Measurements from ENCODE around the gene DPF3.

Gene DPF3

GRCh38 chr14:72792051-72792788 lies 101.7 kb downstream of the DPF3 start:
- no peak for DNase-seq

- no peak for DNase-seq
These were observed 102.9 kb downstream of the DPF3 start for GRCh38 chr14:72790887-72791566.

GRCh38 chr14:72788972-72789728 lies 104.8 kb downstream of the DPF3 start:
- no peak for DNase-seq

- no peak for DNase-seq
These were observed 105.6 kb downstream of the DPF3 start for GRCh38 chr14:72788255-72788654.

- DNase-seq: no peak
These were observed 106.1 kb downstream of the DPF3 start for GRCh38 chr14:72787841-72788240.

- DNase-seq: no peak
These were observed 107.2 kb downstream of the DPF3 start for GRCh38 chr14:72786378-72787350.

- DNase-seq: no peak
These were observed 110.2 kb downstream of the DPF3 start for GRCh38 chr14:72783741-72784140.

GRCh38 chr14:72782817-72783216 lies 111.1 kb downstream of the DPF3 start:
- no peak for DNase-seq

GRCh38 chr14:72781561-72782508 lies 112.1 kb downstream of the DPF3 start:
- DNase-seq: no peak

- DNase-seq: no peak
These were observed 113.2 kb downstream of the DPF3 start for GRCh38 chr14:72780751-72781150.

- DNase-seq: no peak
These were observed 114.2 kb downstream of the DPF3 start for GRCh38 chr14:72779679-72780078.

GRCh38 chr14:72777636-72778035 lies 116.3 kb downstream of the DPF3 start:
- no peak for DNase-seq

GRCh38 chr14:72776701-72777261 lies 117.1 kb downstream of the DPF3 start:
- DNase-seq: no peak

GRCh38 chr14:72775923-72776554 lies 117.9 kb downstream of the DPF3 start:
- DNase-seq: no peak

- DNase-seq: no peak
These were observed 118.8 kb downstream of the DPF3 start for GRCh38 chr14:72774894-72775620.

- no peak for DNase-seq
These were observed 119.8 kb downstream of the DPF3 start for GRCh38 chr14:72774141-72774540.

- DNase-seq: no peak
These were observed 122.3 kb downstream of the DPF3 start for GRCh38 chr14:72771561-72771960.

GRCh38 chr14:72766296-72766695 lies 127.6 kb downstream of the DPF3 start:
- no peak for DNase-seq

GRCh38 chr14:72763892-72764291 lies 130.0 kb downstream of the DPF3 start:
- DNase-seq: no peak

- no peak for DNase-seq
These were observed 134.2 kb downstream of the DPF3 start for GRCh38 chr14:72759670-72760069.

Data from NCI-H510A treated with DMSO at 0.1 percent for 48 hours (cell line).